HK-2 (cell line): Measurements from ENCODE around the gene SPSB3.

Experiments
- DNase-seq: peaks from one replicate; pipeline ENCODE4 v3.0.0-alpha.2; 2018; ENCODE audit not compliant: unreplicated experiment

Gene SPSB3

GRCh38 chr16:1788708-1789100 lies 6.3 kb upstream of the SPSB3 start:
- DNase-seq: no peak

GRCh38 chr16:1788095-1788707 lies 5.8 kb upstream of the SPSB3 start:
- no peak for DNase-seq

- no peak for DNase-seq
These were observed 5.1 kb upstream of the SPSB3 start for GRCh38 chr16:1787322-1788094.

- DNase-seq: no peak
These were observed 4.6 kb upstream of the SPSB3 start for GRCh38 chr16:1787056-1787321.

GRCh38 chr16:1786242-1787055 lies 4.1 kb upstream of the SPSB3 start:
- no peak for DNase-seq

DNA sequence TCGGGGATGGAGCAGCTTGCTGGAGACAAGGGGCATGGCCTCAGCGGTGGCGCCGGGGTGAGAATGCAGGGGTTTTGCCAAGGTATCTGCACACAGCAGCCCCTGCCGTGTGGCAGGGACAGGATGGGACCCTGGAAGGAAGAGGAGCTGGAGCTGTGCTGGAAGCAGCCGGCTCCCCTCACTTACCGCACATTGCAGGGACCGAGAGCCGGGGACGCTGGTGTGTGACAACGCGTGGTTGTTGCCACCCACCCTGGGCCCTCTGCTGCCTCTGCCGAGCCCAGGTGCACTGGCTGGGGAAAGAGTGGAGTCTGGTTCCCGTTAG lies 3.4 kb upstream of the SPSB3 start:
- no peak for DNase-seq

- DNase-seq: no peak
These were observed 2.8 kb upstream of the SPSB3 start for GRCh38 chr16:1784977-1785845.

GRCh38 chr16:1781758-1782407 lies 488 bp downstream of the SPSB3 start:
- peak; percentile 49 for DNase-seq

DNA sequence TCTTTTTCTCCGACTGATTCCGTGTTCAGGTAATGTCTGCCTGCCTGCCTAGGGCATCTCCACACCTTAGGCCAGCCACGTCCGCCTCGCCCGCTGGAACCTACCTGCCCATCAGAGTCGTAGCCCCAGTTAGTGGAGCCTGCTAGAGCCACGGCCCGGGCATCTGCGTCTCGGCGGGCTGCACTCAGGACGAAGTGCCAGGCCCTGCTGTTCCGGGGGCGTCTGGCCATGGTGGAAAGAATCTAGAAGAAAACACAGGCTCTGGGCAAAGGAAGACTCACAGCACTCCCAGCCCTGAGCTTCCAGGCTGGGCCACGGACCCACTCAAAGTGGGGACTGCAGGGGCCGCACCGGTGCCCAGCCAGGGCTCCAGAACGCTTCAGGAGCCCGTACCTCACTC lies 1.1 kb downstream of the SPSB3 start:
- DNase-seq: no peak

DNA sequence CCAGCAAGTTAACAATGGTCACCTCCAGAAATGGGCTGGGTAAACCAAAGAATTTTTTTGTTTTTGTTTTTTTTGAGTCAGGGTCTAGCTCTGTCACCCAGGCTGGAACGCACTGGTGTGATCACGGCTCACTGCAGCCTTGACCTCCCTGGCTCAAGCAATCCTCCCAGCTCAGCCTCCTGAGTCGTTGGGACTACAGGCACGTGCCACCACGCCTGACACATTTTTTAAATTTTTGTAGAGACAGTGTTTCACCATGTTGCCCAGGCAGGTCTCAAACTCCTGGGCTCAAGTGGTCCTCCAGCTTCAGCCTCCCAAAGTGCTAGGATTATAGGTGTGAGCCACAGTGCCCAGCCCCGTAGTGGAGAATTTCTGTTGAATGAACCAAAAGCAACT lies 1.7 kb downstream of the SPSB3 start:
- DNase-seq: no peak

DNA sequence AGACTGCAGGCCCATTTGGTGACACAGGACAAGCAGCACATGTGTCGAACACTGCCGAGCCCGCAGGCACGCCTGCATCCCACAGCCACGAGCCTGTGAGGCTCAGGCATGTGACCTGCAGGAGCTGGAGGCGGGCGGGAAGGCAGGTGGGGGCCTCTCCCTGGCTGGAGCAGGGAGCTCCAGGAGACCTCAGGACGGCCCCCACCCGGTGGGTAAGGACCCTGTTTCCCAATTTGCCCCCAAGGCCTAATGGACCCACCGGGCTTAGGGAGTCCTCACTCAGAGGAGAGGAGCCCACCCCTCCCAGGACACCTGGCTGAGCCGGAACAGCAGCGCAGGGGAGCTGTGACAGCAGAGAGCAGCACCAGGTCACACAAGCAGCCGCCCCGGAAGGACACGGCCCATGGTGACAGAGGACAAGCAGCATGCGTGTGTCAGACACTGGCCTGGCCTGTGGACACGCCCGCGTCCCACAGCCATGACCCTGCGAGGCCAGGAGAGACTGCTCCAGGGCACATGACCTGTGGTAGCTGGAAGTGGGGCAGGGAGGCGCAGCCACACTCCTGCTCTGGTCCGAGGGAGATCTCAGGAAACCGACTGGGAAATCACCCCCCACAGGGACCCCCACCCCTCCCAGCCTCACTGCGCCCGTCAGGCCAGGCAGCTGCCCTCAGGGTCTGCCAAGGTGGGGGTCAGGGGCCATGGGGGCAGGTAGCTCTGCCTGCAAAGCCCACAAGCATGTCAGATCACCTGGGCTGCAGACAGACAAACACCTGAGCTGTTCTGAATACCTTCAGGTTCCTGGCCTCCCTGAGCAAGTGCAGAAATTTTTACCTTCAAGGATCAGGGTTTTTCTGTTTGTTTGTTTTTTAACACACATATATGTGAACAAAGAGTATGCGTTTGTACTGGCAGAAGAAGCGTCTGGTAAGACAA lies 2.4 kb downstream of the SPSB3 start:
- no peak for DNase-seq

DNA sequence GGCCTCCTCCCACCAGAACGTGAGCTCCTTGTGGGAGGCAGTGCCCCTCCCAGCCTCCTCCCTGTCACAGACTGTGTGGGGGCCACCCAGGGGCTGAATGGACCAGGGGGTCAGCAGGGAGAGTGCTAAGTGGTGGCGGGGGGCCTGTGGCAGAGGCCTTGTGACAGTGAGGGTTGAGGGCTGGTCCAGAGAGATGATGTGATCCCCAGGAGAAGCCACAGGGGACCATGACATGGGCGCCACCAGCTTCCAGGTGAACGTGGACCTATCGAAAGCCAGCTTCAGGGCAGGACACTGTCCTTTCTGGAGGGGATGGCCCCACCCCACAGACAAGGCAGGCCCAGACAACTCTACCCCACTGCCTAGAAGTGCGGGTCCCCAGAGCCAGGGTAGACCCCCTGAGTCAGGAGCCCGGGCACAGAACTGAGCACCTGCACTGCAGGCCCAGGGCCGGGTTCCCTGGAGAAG lies 3.1 kb downstream of the SPSB3 start:
- DNase-seq: no peak

DNA sequence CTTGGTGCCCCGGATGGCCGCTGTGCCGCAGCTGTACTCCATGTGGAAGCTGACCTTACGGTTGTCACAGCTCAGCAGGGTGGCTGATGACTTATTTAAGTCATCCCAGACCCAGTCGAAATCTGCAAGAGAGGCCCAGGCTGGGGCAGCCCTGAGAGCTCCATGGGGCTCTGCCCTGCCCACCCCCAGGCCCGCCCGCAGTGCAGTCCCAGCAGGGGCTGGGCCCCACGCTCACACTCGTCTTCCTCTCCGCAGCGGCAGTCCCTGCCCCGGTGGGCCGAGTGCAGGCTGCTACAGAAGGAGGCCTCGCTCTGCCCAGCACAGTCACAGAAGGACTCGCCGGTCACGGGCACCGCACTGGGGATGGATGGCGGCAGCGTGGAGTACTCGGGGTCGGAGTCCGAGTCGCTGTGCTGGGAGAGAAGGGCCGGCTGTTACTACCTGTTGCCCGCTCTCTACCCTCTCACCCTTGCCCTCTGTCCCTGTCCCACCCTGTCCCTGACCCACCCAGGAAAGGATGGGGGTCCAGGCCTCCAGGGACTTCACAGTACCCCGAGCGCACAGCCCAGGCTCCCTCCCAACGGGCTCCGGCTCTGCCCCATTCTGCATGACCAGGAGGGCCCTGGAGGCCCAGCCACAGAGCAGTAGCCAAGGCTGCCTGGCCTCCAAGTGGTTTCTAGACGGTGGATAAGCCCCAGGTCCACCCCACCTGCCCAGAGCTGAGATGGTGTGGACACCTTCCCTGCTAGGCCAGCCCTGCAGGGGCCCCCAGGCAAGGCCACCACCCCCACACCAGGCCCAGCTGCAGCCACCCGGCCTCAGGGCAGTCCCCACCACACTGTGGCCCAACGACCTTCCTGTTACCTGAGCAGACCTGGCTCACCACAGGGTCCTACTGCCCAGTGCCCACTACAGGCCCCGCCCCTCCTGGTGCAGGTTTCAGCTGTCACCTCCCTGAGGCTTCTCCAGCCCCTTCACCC lies 3.9 kb downstream of the SPSB3 start:
- DNase-seq: no peak

DNA sequence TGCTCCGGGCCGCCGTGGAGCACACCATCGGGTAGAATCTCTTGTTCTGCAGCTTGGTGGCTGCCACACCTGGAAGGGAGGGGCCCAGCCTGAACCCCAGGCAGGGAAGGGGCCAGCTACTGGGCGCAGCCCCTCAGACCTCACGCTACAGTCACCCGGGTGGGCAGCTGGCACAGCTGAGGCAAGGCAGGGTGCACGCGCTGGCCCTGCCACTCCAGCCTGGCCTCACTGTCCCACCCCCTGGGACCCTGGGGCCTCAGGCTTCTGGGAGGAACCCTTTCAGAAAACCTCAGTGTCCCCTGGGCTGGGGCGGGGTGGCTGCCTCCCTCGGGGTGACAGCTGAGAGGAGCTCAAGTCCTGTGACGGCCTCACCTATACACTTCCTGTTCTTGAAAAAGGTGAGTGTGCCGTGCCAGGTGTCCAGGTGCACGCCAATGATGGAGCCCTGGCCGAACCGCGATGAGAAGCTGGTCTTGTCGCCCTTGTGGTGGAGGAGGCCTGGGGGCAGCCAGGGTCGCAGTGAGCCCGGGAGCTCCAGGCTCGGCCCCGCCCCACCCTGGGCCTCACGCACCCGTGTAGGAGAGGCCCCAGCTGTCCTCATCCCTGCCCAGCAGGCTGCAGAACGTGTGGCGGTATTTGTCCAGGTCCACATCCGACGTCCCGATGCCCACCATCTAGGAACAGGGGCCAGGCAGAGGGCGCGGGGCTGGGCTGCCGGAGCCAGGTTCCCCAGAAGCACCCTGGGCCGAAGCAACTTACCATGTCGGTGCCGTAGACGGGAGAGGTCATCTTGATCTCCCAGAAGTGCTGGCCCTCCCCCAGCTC lies 4.8 kb downstream of the SPSB3 start:
- no peak for DNase-seq

DNA sequence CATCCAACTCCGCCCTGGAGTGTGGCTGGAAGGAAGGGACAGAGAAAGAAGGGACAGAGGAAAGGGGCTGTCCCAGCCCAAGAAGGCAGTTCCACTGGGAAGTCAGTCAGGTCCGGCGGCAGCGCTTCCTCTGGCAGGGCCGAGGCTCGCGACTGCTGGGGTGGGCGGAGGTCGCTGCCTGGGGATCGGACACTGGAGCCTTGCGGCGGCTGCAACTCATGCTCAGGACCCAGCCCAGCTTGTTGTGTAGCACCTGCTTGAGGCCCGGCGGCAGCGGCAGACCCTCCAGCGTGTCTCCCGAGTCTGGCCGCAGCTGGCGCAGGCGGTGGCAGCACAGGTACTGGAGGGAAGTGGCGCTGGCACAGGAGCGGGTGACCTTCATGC lies 5.4 kb downstream of the SPSB3 start:
- DNase-seq: no peak

DNA sequence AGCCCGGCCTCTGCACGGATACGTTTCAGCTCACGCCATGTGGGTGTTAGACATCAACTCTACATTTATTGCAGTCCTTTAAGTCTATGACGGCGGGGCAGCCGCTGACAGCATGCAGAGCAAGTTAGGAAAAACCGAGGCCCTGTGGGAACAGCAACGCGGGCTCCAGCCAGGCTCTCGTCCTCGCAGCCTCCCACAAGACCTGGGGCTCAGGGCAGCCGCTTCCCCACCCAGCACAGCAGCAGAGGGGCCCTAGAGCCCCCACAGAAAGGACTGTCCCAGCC lies 5.8 kb downstream of the SPSB3 start:
- no peak for DNase-seq

- no peak for DNase-seq
These were observed 6.3 kb downstream of the SPSB3 start for GRCh38 chr16:1775846-1776671.
